ENCODE results near the gene HS1BP3.

Gene HS1BP3

GRCh38 chr2:20629581-20630171 lies 21.2 kb downstream of the HS1BP3 start:
- DNase-seq (ENCODE audit: low read depth), result no peak

DNA sequence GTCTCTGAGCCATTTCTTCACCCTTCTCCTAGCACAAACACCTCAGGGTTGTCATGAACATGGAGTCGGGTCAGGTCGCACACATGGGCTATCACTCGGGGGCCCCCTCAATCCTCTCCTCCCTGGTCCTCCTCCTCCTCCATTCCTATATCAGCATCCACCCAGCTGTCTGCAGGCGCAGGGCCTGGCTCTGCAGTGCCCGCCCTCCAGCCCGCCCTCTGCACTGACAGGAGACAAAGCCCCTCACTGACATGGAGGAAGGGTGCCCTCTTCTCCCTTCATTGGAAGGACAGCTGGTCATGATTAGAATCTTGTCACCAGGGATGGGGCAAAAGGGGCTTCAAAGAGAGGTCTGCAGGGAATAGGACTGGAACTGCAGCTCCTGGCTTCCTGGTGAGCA lies 21.7 kb downstream of the HS1BP3 start:
- no peak for DNase-seq (ENCODE audit: low read depth)

- no peak for DNase-seq (ENCODE audit: low read depth)
Measured at GRCh38 chr2:20627712-20628380, 23.1 kb downstream of the HS1BP3 start.

DNA sequence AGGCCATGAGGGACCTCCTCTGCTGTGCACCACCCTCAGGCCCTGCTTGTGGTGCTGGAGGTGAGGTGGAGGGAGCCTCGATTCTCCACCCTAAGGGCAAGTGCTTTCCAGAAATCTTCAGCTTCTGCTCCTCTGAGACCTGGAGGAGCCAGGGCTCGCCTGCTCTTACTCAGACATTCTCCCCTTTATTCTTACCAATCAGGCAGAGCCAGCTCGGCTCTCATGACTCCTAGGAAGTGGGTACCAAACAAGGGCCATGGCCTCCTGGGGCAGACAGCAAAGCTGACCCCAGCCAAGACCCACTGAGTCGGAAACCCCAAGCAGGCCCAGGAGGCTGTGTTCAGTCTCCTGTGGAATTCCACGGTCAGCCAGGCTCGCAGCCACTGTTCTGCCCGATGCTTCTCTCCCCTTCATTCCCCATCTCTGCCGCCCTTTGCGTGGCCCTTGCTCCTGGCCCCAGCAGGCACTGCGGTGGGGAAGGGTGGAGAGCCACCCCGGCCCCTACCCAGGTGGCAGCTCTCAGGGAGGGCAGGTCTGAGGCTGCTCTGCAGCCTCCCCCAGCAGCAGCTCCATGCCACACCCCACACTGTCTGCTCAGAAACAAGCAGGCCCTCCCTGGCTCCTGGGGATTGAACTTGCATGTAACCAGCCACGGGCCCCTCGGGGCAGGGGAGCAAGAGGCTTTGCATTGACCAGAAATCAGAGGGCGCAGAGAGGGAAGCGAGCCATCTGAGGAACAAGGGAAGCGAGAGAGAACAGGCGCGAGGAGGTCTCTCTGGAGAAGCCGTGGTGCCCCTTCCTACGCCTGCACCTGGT lies 24.0 kb downstream of the HS1BP3 start:
- no peak for DNase-seq (ENCODE audit: low read depth)

DNA sequence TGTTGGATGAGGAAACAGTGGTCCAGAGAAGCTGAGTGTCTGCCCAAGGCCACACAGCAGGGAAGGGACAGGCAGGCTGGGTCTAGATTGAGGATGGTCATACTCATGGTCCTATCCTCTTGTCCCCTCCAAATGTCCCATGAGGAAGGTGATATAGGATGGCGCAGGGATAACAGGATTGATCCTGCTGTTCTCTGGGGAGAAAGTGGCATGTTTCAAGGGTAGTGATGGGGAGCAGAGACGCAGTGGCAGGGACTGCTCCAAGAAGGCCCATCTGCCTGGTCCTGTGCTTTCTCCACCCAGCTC lies 24.6 kb downstream of the HS1BP3 start:
- no peak for DNase-seq (ENCODE audit: low read depth)

DNA sequence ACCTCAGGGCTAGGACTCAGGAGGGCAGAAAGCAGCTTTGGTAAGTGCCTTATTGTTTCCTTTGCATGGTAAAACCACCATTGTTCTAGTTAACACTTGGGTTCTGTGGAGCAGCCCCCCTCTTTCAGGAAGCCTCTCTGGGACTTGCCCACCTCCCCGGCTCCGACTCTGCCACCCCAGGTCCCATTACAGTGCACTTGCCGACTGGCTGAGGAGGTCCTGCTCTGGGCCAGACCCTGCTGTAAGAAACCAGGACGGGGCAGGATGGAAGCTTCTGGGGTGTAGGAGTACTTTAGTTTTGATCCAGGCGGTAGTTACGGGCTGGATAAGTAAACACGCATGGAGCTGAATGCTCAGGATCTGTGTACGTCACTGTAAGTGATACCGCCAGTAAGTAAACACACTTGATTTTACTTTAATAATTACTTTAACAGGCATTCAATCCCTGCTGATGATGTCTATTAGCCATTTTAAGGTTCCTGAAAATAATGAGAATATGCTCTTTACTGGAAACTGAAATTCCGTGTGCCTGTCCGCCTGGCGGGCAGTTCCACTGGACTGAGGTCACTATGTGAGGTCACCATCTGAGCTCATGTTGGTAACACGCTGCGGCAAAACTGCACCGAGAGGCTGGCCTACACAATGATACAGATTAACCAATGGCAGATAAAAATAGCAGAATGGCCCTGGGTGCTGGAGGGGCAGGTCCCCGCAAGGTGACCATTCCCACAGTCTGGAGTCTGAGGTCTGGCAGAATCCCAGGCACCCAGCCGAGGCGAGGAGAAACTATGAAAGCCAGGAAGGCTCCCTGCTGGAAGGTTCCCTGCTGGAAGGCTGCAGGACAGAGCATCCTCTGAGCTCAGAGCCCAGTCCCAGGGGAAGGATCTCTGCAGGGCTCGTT lies 25.2 kb downstream of the HS1BP3 start:
- DNase-seq (ENCODE audit: low read depth), result no peak

- DNase-seq (ENCODE audit: low read depth), result no peak
Measured at GRCh38 chr2:20624884-20625485, 25.9 kb downstream of the HS1BP3 start.

GRCh38 chr2:20624156-20624883 lies 26.6 kb downstream of the HS1BP3 start:
- no peak for DNase-seq (ENCODE audit: low read depth)

DNA sequence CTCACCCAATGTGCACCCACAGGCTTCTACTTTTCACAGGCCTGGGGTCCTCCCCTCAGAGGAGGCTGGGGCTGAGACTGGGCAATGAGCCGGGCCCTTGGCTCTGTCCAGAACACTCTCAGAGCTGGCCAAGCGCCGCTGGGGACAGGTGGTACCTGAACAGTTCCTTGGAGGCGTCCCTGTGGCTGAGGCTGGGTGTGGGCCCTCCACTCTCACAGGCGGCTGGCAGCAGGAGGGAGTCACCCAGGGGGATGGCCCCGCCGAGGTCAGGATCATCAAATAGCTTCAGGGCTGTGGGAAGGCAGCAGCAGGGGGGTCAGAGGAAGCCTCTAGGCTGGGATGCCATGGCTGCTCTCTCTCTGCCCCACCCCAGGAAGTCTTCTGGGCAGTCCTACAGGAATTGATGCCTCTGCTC lies 27.1 kb downstream of the HS1BP3 start:
- DNase-seq (ENCODE audit: low read depth), result no peak

GRCh38 chr2:20623241-20623640 lies 27.7 kb downstream of the HS1BP3 start:
- no peak for DNase-seq (ENCODE audit: low read depth)

GRCh38 chr2:20622731-20623130 lies 28.2 kb downstream of the HS1BP3 start:
- DNase-seq (ENCODE audit: low read depth), result no peak

- no peak for DNase-seq (ENCODE audit: low read depth)
Measured at GRCh38 chr2:20622296-20622686, 28.6 kb downstream of the HS1BP3 start.

- DNase-seq (ENCODE audit: low read depth), result no peak
Measured at GRCh38 chr2:20621366-20622295, 29.3 kb downstream of the HS1BP3 start.

- no peak for DNase-seq (ENCODE audit: low read depth)
Measured at GRCh38 chr2:20620696-20621365, 30.1 kb downstream of the HS1BP3 start.

DNA sequence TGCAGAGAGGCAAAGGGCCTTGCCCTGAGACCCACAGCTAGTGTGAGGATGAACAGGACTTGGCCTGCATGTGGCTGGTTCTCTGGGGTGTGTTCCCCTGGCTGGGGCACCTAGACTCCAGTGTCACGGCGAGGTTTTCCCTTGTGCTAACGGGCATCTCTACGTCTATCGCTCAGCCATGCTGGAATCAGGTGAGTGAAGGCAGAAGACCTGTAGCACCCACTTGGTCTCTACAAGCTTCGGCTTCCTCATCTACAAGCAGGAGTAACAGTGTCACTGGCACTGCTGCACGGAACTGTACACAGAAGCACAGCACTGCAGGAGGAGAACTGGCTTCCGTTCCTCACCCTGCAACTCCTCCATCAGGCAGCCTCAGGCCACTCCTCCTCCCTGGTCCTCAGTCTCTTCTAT lies 30.6 kb downstream of the HS1BP3 start:
- no peak for DNase-seq (ENCODE audit: low read depth)

DNA sequence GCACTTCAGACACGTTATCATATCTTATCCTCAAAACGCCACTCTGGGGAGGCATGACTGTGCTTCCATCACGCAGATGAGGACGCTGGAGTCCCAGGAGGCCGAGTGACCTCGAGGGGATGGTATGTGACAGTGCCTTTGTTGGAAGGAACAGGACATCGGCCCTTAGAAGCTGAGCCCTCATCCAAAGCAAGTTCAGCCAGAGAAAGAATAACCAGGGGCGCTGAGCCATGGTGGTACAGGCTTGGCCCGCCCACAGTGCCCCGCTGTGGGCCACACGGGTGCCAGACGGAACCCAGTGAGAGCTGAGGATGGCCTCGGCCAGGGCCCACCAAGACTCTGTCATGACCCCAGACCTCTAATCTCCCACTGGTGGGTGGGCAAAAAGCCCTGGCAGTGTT lies 31.3 kb downstream of the HS1BP3 start:
- DNase-seq (ENCODE audit: low read depth), result no peak

- DNase-seq (ENCODE audit: low read depth), result no peak
Measured at GRCh38 chr2:20618886-20619521, 31.9 kb downstream of the HS1BP3 start.

- DNase-seq (ENCODE audit: low read depth), result no peak
Measured at GRCh38 chr2:20618468-20618885, 32.4 kb downstream of the HS1BP3 start.

- DNase-seq (ENCODE audit: low read depth), result peak; percentile 55
Measured at GRCh38 chr2:20617892-20618467, 32.9 kb downstream of the HS1BP3 start.

Data from CMK (cell line).